Stomach (tissue), 9 donors: ENCODE results near the gene TANGO6. TPM values are rescaled to one million over a fixed set of nuclear protein-coding genes. Genes with fewer than 3 reads are reported as not detected.
A peak's percentile ranks its signal among the peaks of the same experiment; 100 is the strongest.

Source experiments
- DNase-seq, 2 donors: peaks; one replicate each; pipeline versions ENCODE4 v3.0.0 to v3.0.0-alpha.2; 2013 to 2019
- H3K27ac ChIP-seq, 5 donors: fragments of 200-600 bp in 4 of 5; sonication (generic) in 4 of 5; one replicate each; pipeline ENCODE4 v1.5.1; 2013 to 2019; ENCODE audit warnings: mild to moderate bottlenecking in 1 of 5, moderate library complexity in 1 of 5
- H3K27me3 ChIP-seq, 3 donors: fragments of 200-600 bp; sonication (generic); one replicate each; pipeline ENCODE4 v1.5.1; 2017 to 2019; ENCODE audit warnings: mixed run types in 1 of 3
- H3K36me3 ChIP-seq, 4 donors: fragments of 200-600 bp; sonication (generic); 1 replicate in 3 of 4; 2 replicates in 1 of 4; pipeline ENCODE4 v1.5.1; 2016 to 2019
- H3K4me1 ChIP-seq, 4 donors: fragments of 200-600 bp; sonication (generic); one replicate each; pipeline ENCODE4 v1.5.1; 2016 to 2019
- H3K4me3 ChIP-seq, 4 donors: fragments of 200-600 bp; sonication (generic) in 3 of 4; one replicate each; pipeline ENCODE4 v1.5.1; 2016 to 2019; ENCODE audit warnings: mild to moderate bottlenecking in 1 of 4
- H3K9me3 ChIP-seq, 4 donors: fragments of 200-600 bp; sonication (generic); one replicate each; pipeline ENCODE4 v1.5.1; 2016 to 2019
- EP300 ChIP-seq: sonication (generic); formaldehyde crosslinking; IDR thresholded peaks from one replicate; pipeline ENCODE4 v1.6.1; 2017; ENCODE audit warnings: antibody characterized with exemption
- POLR2A ChIP-seq, 4 donors: fragments of 450-650 bp; IDR thresholded peaks; one replicate each; pipeline ENCODE4 v1.6.1; 2016; ENCODE audit warnings: antibody characterized with exemption in 4 of 4, control low read depth in 2 of 4, mild to moderate bottlenecking in 1 of 4, moderate library complexity in 1 of 4
- POLR2AphosphoS5 ChIP-seq, 3 donors: sonication (generic); formaldehyde crosslinking; IDR thresholded peaks; one replicate each; pipeline ENCODE4 v1.6.1; 2016; ENCODE audit warnings: antibody characterized with exemption in 3 of 3
- WGBS, 5 donors: extraction: QIAGEN DNeasy Blood & Tissue Kit in 3 of 5; methylation state at CpG; one replicate each; pipeline versions ENCODE4 v1.1.5 to v1.1.7; 2013 to 2018; 5-methylcytosine and 5-hydroxymethylcytosine counted together
- intact Hi-C: fragments of 100-400 bp; cut with DNase I; formaldehyde crosslinking; loops from one replicate; pipeline ENCODE4 v1.15.1; 2023; ENCODE audit warnings: low total_unique reads
- polyA plus RNA-seq, 3 donors: library from polyadenylated mRNA; stranded (reverse); fragments of 200-250 nt; gene quantifications; one replicate each; pipeline ENCODE4 v1.2.3, GENCODE V29; 2013
- total RNA-seq, 5 donors: library from RNA; depleted of rRNA; stranded (reverse); fragments of >200 nt; gene quantifications; one replicate each; pipeline versions ENCODE4 v1.1.0 to v1.2.3, GENCODE V29; 2014 to 2016
- TF ChIP-seq, protein P1 (sequence below), 7 experiments: fragments of 450-650 bp in 4 of 7; fragments of 200-600 bp in 3 of 7; sonication (generic) in 3 of 7; IDR thresholded peaks; one replicate each; pipeline ENCODE4 v1.5.1; 2016 to 2019; ENCODE audit warnings: antibody characterized with exemption in 7 of 7, control low read depth in 2 of 7, mild to moderate bottlenecking in 1 of 7
- donor health status: healthy with polysubstance abuse.
- donor health status: Bipolar disorder and iron deficiency.
- donor health status: healthy.

TANGO6 gene
- total and polyA plus RNA-seq, 8 donors, result 2.2 to 32.7 (median 11.4) TPM

DNA sequence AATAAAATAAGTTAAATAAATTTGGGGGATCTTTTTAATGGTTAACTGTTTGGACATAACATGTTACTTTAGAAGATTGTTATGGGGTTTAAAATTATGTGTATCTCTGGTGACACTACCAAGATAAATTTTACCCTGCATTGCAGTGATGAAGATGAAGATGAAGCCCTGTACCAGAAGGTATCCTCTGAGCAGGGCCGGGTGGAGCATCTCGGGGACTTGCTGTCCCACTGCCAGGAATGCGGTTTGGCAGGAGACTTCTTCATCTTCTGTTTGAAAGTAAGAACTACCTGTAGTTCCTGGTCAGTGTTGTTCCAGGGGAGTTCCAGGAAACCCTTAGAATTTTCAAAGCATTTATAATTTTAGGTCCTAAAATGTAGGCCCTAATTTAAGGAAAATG is 64.0 kb downstream of the TANGO6 start:
- TF ChIP-seq POLR2A (IDR thresholded peaks at IDR 0.05), result no peak
- TF ChIP-seq, protein P1, sequence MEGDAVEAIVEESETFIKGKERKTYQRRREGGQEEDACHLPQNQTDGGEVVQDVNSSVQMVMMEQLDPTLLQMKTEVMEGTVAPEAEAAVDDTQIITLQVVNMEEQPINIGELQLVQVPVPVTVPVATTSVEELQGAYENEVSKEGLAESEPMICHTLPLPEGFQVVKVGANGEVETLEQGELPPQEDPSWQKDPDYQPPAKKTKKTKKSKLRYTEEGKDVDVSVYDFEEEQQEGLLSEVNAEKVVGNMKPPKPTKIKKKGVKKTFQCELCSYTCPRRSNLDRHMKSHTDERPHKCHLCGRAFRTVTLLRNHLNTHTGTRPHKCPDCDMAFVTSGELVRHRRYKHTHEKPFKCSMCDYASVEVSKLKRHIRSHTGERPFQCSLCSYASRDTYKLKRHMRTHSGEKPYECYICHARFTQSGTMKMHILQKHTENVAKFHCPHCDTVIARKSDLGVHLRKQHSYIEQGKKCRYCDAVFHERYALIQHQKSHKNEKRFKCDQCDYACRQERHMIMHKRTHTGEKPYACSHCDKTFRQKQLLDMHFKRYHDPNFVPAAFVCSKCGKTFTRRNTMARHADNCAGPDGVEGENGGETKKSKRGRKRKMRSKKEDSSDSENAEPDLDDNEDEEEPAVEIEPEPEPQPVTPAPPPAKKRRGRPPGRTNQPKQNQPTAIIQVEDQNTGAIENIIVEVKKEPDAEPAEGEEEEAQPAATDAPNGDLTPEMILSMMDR (IDR thresholded peaks at IDR 0.05), result no peak
- no peak for TF ChIP-seq EP300
- TF ChIP-seq POLR2AphosphoS5 (IDR thresholded peaks at IDR 0.05), result no peak
- DNase-seq, result no peak
- 44 to 66% (median 54%) methylated on average over 3 of the region's 3 CpGs for WGBS, 5 donors
- Histone ChIP-seq H3K27ac (no peak overlapping the region), H3K36me3 (peaks cover 0 to 56% (median 30%) of the 10 kb centered on the region in 4 donors), H3K4me1 (peaks cover 0 to 21% (median 0%) of the 10 kb centered on the region in 4 donors), H3K9me3 (no peaks in the 10 kb centered on the region), H3K4me3 (no peak overlapping the region), H3K27me3 (no peaks in the 10 kb centered on the region)
- intact Hi-C loops, result no loop called here

DNA sequence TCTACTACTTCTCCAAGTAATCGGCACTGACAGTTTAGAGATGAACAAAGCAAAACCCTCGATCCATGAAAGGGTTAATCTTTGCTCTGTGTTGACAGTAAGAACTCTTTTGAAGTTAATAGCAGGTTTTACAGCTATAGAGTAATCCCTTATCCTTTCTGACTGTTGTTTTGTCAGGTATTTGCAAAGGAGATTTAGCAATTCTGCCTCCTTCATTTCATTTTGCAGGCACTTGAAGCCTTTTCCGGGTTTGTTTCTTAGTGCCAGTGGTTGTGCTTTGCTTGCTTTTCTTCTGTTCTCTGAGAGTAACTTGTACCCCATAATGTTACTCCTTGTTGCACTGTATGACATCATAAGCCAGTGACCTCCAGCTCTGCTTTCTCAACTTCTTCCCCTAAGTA is 64.5 kb downstream of the TANGO6 start:
- peak in 1 of 2 donors; percentile 34 for DNase-seq
- Histone ChIP-seq H3K36me3 (peaks cover 0 to 56% (median 31%) of the 10 kb centered on the region in 4 donors), H3K4me3 (no peak overlapping the region), H3K27ac (no peak overlapping the region), H3K27me3 (no peaks in the 10 kb centered on the region), H3K4me1 (peaks cover 0 to 16% (median 0%) of the 10 kb centered on the region in 4 donors), H3K9me3 (no peaks in the 10 kb centered on the region)
- intact Hi-C loops, result no loop called here
- WGBS, 5 donors, result 31 to 59% (median 40%) methylated on average over 3 of the region's 3 CpGs
- TF ChIP-seq, protein P1 (IDR thresholded peaks at IDR 0.05), result no peak
- TF ChIP-seq EP300 (no peak), POLR2A (IDR thresholded peaks at IDR 0.05) (no peak), POLR2AphosphoS5 (IDR thresholded peaks at IDR 0.05) (no peak)

DNA sequence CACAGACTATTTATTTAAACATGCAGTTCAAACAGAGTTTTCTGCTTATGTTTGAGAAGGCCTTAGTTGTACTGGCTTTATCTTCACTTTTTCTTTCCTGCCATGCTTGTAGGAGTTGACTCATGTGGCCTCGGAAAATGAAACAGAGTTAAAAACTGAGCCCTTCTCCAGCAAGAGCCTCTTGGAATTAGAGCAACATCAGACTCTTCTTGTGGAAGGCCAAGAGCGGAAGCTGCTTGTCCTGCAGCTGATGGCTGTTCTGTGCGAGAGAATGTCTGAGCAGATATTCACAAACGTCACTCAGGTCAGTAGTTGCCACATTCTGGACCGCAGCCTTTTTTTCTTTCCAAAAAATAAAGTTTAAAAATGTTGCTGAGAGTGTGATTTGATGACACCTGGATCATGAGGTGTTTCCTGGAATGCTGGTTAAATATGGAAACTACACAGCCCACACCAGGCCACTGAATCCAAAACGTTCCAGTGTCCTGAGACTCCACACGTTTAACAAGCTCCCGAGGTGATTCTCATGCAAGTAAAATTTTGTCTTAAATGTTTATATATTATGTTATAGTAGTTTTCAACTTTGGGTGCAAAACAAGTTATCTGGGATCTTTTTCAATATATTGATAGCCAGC is 65.9 kb downstream of the TANGO6 start:
- no peaks in the 10 kb centered on the region for H3K27me3 ChIP-seq
- TF ChIP-seq POLR2AphosphoS5 (IDR thresholded peaks at IDR 0.05), result no peak
- no peak for TF ChIP-seq EP300
- TF ChIP-seq POLR2A (IDR thresholded peaks at IDR 0.05), result no peak
- TF ChIP-seq, protein P1 (IDR thresholded peaks at IDR 0.05), result no peak
- WGBS, 5 donors, result 67 to 79% (median 75%) methylated on average over 8 of the region's 8 CpGs
- DNase-seq, result peak in 1 of 2 donors; percentile 42
- peaks cover 0 to 52% (median 30%) of the 10 kb centered on the region in 4 donors for H3K36me3 ChIP-seq
- intact Hi-C loops, result no loop called here
- H3K4me1 ChIP-seq, result peaks cover 0 to 16% (median 0%) of the 10 kb centered on the region in 4 donors
- peak overlapping the region in 2 of 5 donors; percentile 48 to 52 for H3K27ac ChIP-seq
- no peak overlapping the region for H3K4me3 ChIP-seq
- no peaks in the 10 kb centered on the region for H3K9me3 ChIP-seq

DNA sequence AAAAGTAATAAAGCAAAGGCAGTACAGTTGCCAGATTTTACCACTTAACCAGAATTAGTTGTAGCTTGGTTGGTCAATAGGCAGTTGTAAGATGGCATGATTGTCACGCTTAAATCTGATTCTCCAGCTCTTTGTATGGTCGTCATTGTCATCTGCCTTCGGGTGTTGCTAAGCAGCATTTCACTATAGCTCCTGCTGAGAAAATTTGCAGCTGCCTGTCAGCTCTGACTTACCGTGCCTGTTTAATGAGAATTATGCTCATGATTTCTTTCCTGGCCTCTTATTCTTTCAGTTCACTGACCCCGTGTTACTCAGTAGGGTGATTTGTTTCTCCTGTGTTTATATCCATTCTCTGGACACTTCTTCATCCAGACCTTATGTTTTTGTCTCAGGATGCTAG is 66.7 kb downstream of the TANGO6 start:
- H3K9me3 ChIP-seq, result no peaks in the 10 kb centered on the region
- peaks cover 0 to 48% (median 32%) of the 10 kb centered on the region in 4 donors for H3K36me3 ChIP-seq
- peak overlapping the region in 1 of 5 donors; percentile 48 for H3K27ac ChIP-seq
- H3K27me3 ChIP-seq, result no peaks in the 10 kb centered on the region
- 67 to 84% (median 80%) methylated on average over 5 of the region's 5 CpGs for WGBS, 5 donors
- H3K4me1 ChIP-seq, result peaks cover 0 to 16% (median 0%) of the 10 kb centered on the region in 4 donors
- TF ChIP-seq EP300, result no peak
- no peak for TF ChIP-seq POLR2A (IDR thresholded peaks at IDR 0.05)
- TF ChIP-seq, protein P1 (IDR thresholded peaks at IDR 0.05), result no peak
- DNase-seq, result peak in 1 of 2 donors; percentile 52
- H3K4me3 ChIP-seq, result no peak overlapping the region
- intact Hi-C loops, result no loop called here
